Lung (tissue), 12 donors: ENCODE data around the gene ENTPD6. TPM values are rescaled to one million over a fixed set of nuclear protein-coding genes. Genes with fewer than 3 reads are reported as not detected.

Source experiments
- ATAC-seq: fragments of 200-7000 bp; cut with Tn5 transposase; one replicate; pipeline ENCODE4 v1.9.1; 2020; ENCODE audit warnings: moderate number of reproducible peaks; ENCODE audit not compliant: insufficient read depth, low FRiP score
- DNase-seq, 3 donors: peaks; one replicate each; pipeline ENCODE4 v3.0.0-alpha.2; 2013 to 2017
- H3K27ac ChIP-seq, 2 donors: one replicate each; pipeline ENCODE4 v1.5.1; 2013; ENCODE audit warnings: mild to moderate bottlenecking in 2 of 2, moderate library complexity in 2 of 2, control low read depth in 1 of 2, inconsistent platforms in 1 of 2, low read depth in 1 of 2, low read length in 1 of 2
- H3K27me3 ChIP-seq, 3 donors: one replicate each; pipeline ENCODE4 v1.5.1; 2013; ENCODE audit warnings: low read length in 2 of 3; ENCODE audit not compliant: control insufficient read depth in 3 of 3, insufficient read depth in 3 of 3
- H3K36me3 ChIP-seq, 4 donors: one replicate each; pipeline ENCODE4 v1.5.1; 2013; ENCODE audit warnings: low read length in 4 of 4, mild to moderate bottlenecking in 1 of 4, moderate library complexity in 1 of 4; ENCODE audit not compliant: control insufficient read depth in 4 of 4, insufficient read depth in 4 of 4
- H3K4me1 ChIP-seq, 5 donors: one replicate each; pipeline ENCODE4 v1.5.1; 2013; ENCODE audit warnings: low read length in 5 of 5, mild to moderate bottlenecking in 2 of 5, moderate library complexity in 1 of 5; ENCODE audit not compliant: control insufficient read depth in 5 of 5, insufficient read depth in 5 of 5
- H3K4me3 ChIP-seq: one replicate; pipeline ENCODE4 v1.5.1; 2013; ENCODE audit warnings: mild to moderate bottlenecking, control low read depth, moderate library complexity
- H3K9ac ChIP-seq, 2 donors: one replicate each; pipeline ENCODE4 v1.5.1; 2013; ENCODE audit warnings: low read length in 2 of 2, control low read depth in 1 of 2; ENCODE audit not compliant: insufficient read depth in 1 of 2
- H3K9me3 ChIP-seq, 4 donors: one replicate each; pipeline ENCODE4 v1.5.1; 2013; ENCODE audit warnings: low read length in 3 of 4, mild to moderate bottlenecking in 1 of 4, moderate library complexity in 1 of 4; ENCODE audit not compliant: control insufficient read depth in 4 of 4, insufficient read depth in 3 of 4
- CTCF ChIP-seq: IDR thresholded peaks from 2 replicates; pipeline ENCODE4 v1.5.1; 2012; ENCODE audit warnings: mild to moderate bottlenecking; ENCODE audit errors: control extremely low read depth, extremely low read depth
- WGBS, 2 donors: extraction: QIAGEN DNeasy Blood & Tissue Kit; methylation state at CpG; one replicate each; pipeline ENCODE4 v1.1.7; 2013; 5-methylcytosine and 5-hydroxymethylcytosine counted together
- polyA plus RNA-seq, 2 donors: library from polyadenylated mRNA; stranded (reverse); fragments of 200-250 nt; gene quantifications; one replicate each; pipeline ENCODE4 v1.2.1, GENCODE V29; 2013
- total RNA-seq, 2 donors: library from RNA; depleted of rRNA in 1 of 2; stranded (reverse); fragments of >200 nt in 1 of 2; gene quantifications; one replicate each; pipeline ENCODE4 v1.2.1, GENCODE V29; 2014 to 2021
- donor health status: control.
- donor health status: control.
- donor health status: Bipolar disorder and iron deficiency.
- donor health status: healthy.
- donor health status: DM: yes; HTN: yes; CAD: no.

The ENTPD6 gene
- total and polyA plus RNA-seq, 4 donors, result 33.8 to 78.8 (median 52.2) TPM

GRCh38 chr20:25273046-25273445 is 77.5 kb downstream of the ENTPD6 start:
- 95% methylated on average over 10 of the region's 10 CpGs for WGBS, 2 donors
- DNase-seq (peak in 1 of 3 donors; percentile 7), ATAC-seq (no peak)
- H3K36me3 ChIP-seq, result peaks cover 0 to 66% (median 16%) of the 10 kb centered on the region in 4 donors
- TF ChIP-seq CTCF, result no peak
- no peaks in the 10 kb centered on the region for H3K4me1 ChIP-seq
- H3K9me3 ChIP-seq, result no peaks in the 10 kb centered on the region
- no peaks in the 10 kb centered on the region for H3K27me3 ChIP-seq
- no peak overlapping the region for H3K4me3 ChIP-seq
- H3K27ac ChIP-seq, result peak overlapping the region in 1 of 2 donors; percentile 78
- H3K9ac ChIP-seq, result no peak overlapping the region

- no peaks in the 10 kb centered on the region for H3K27me3 ChIP-seq
- peak in 1 of 3 donors; percentile 1 for DNase-seq
- no peaks in the 10 kb centered on the region for H3K9me3 ChIP-seq
- no peaks in the 10 kb centered on the region for H3K4me1 ChIP-seq
- H3K27ac ChIP-seq, result peak overlapping the region in 1 of 2 donors; percentile 78
- 94 to 95% methylated on average over 20 of the region's 20 CpGs for WGBS, 2 donors
- no peak overlapping the region for H3K4me3 ChIP-seq
- no peak for TF ChIP-seq CTCF
- no peak overlapping the region for H3K9ac ChIP-seq
- ATAC-seq, result no peak
- peaks cover 0 to 73% (median 16%) of the 10 kb centered on the region in 4 donors for H3K36me3 ChIP-seq
Observed at GRCh38 chr20:25273541-25274358, 78.2 kb downstream of the ENTPD6 start.

GRCh38 chr20:25274481-25274880 is 79.0 kb downstream of the ENTPD6 start:
- H3K36me3 ChIP-seq, result peaks cover 0 to 73% (median 18%) of the 10 kb centered on the region in 4 donors
- no peaks in the 10 kb centered on the region for H3K4me1 ChIP-seq
- 91 to 99% methylated on average over 20 of the region's 20 CpGs for WGBS, 2 donors
- H3K9me3 ChIP-seq, result no peaks in the 10 kb centered on the region
- no peak for ATAC-seq
- no peak overlapping the region for H3K9ac ChIP-seq
- no peak for TF ChIP-seq CTCF
- H3K27me3 ChIP-seq, result no peaks in the 10 kb centered on the region
- H3K4me3 ChIP-seq, result no peak overlapping the region
- H3K27ac ChIP-seq, result peak overlapping the region in 1 of 2 donors; percentile 78
- DNase-seq, result peak in 1 of 3 donors; percentile 6
